Measurements from ENCODE around the gene LSM8.
"Not testable (repeated sequence)": the region's sequence is repeated elsewhere in the genome, so short reads cannot be mapped to it uniquely, and the experiment has no call there.

Gene LSM8

GRCh38 chr7:118239014-118239413 is 55.0 kb downstream of the LSM8 start:
- Histone ChIP-seq H3K27ac (ENCODE audit: low read length) (no peak overlapping the region), H3K4me1 (ENCODE audit: low read length) (no peaks in the 10 kb centered on the region), H3K4me3 (ENCODE audit: low read length) (no peak overlapping the region), H3K36me3 (replicated peaks; ENCODE audit: low read depth, low read length) (no peaks in the 10 kb centered on the region), H3K9me3 (ENCODE audit: insufficient read depth, low read length) (no peaks in the 10 kb centered on the region), H4K20me1 (ENCODE audit: insufficient read depth, low read length) (no peaks in the 10 kb centered on the region), H2AFZ (ENCODE audit: low read depth, low read length) (no peak overlapping the region), H3K4me2 (ENCODE audit: low read length) (no peak overlapping the region), H3K27me3 (ENCODE audit: low read depth, low read length) (no peaks in the 10 kb centered on the region), H3K79me2 (ENCODE audit: low read length) (no peaks in the 10 kb centered on the region), H3K9ac (ENCODE audit: low read length) (no peak overlapping the region)
- TF ChIP-seq EZH2phosphoT487 (IDR thresholded peaks at IDR 0.05; ENCODE audit: low read depth) (no peak), CTCF (IDR thresholded peaks at IDR 0.05; ENCODE audit: low read depth, low read length) (no peak)

- not testable (repeated sequence) for H3K27ac ChIP-seq (ENCODE audit: low read length); H3K9me3 ChIP-seq (ENCODE audit: insufficient read depth, low read length); H4K20me1 ChIP-seq (ENCODE audit: insufficient read depth, low read length); H2AFZ ChIP-seq (ENCODE audit: low read depth, low read length); H3K9ac ChIP-seq (ENCODE audit: low read length); H3K4me2 ChIP-seq (ENCODE audit: low read length); H3K4me3 ChIP-seq (ENCODE audit: low read length); H3K4me1 ChIP-seq (ENCODE audit: low read length); H3K79me2 ChIP-seq (ENCODE audit: low read length); H3K36me3 ChIP-seq (replicated peaks; ENCODE audit: low read depth, low read length); H3K27me3 ChIP-seq (ENCODE audit: low read depth, low read length)
These were observed 56.4 kb downstream of the LSM8 start for GRCh38 chr7:118240320-118240719.

Data from OCI-LY3 (cell line).